HUDEP-2 (cell line): ENCODE results near the gene PRPSAP1.
"Not testable (repeated sequence)": the region's sequence is repeated elsewhere in the genome, so short reads cannot be mapped to it uniquely, and the experiment has no call there.

Source experiments
- DNase-seq, 76 experiments: peaks; one replicate each; lab custom pipeline; 2025; ENCODE audit not compliant: unreplicated experiment in 76 of 76; lab: John Stamatoyannopoulos, UW

The PRPSAP1 gene

GRCh38 chr17:76268991-76269981 lies 84.4 kb downstream of the PRPSAP1 start:
- no peak for DNase-seq

- DNase-seq, result peak in 33 of 76 experiments; percentile 6 to 61 (median 30)
These were observed 85.5 kb downstream of the PRPSAP1 start for GRCh38 chr17:76268015-76268749.

DNA sequence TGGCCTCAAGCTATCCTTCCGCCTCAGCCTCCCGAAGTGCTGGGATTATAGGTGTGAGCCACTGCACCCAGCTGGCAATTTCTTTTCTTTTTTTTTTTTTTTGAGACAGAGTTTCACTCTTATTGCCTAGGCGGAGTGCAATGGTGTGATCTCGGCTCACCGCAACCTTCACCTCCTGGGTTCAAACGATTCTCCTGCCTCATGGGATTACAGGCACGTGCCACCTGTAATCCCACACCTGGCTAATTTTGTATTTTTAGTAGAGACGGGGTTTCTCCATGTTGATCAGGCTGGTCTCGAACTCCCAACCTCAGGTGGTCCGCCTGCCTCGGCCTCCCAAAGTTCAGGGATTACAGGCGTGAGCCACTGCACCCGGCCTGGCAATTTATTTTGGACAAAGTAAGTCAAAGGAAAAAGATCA lies 86.1 kb downstream of the PRPSAP1 start:
- not testable (repeated sequence) for DNase-seq

DNA sequence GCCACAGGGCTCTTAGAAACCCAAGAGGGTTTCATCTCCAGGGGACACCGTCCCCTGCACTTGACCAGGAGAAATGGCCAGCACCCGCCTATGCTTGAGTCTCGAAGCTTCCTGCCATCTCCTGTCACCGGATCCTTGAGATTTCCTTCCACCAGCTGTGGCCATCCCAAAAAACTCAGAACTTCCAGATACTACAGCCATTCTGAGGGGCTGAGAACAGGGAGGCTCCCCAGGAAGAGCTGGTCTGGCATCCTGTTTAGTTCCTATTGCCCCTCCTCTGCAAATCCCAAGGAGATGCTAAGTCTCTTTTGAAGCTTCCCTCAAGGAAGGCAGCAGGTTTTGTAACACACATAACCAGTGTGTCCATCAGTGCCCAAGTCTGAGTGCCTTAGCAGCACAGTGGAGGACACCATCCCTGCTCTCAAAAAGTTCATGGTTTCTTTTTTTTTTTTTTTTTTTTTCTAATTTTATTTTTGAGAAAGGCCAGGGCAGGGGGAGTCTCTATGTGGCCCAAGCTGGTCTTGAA lies 86.6 kb downstream of the PRPSAP1 start:
- no peak for DNase-seq

DNA sequence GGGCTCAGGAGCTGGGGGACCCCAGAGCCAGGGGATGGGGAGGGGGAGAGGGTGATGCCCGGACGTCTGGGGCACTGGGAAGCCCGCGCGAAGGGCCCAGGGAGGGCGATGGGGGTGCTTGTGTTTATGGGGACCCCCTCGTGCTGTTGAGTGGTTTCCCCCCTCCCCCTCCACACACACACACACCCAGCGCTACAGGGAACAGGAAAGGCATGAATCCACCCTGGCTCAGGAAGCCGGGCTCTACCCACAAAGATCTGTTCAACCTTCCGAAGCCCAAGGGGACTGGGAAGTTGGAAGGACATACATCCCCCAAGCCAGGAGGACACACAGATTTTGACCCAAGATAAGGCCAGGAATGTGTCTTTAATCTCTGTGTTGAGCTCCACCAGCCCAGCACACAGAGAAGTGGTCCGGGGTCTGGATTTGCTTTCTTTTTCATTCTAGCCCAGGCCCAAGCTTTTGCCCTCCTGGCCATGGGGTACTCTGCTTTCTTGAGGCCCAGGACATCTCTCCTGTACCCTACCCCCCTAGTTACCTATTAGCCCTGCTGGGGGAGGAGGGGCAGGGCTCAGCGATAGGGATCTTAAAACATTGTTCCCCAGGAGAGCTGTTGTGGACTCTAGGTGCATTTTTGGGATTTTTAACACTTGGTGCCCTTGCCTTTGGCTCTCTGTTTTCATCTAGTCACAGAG lies 87.3 kb downstream of the PRPSAP1 start:
- DNase-seq, result peak in 1 of 76 experiments; percentile 12

DNA sequence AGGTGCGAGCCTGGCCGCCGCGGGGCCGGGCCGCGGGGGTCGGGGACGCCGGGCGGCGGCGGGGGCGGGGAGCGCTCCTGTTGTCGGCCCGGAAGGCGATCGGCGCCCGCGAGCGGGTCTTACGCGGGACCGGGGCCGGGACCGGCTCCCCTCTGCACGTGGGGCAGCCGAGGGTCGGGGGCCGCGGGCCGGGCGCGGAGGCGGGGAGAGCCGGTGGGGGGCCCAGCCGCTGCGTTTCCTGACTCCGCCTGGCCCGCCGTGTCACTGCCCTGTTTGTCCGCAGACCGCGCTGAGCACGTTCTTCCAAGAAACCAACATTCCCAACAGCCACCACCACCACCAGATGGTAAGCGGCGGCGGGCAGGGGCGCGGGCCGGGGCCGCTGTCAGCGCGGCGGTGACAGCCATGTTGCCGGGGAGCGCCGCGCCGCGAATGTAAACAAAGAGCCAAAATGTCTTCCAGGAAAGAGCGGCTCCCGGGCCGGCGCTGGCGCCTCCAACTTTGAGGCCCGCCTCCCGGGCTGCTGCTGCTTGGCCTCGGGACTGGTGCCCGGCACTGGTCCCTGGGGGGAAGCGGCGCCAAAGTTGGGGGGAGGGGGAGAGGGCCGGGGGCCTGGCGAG lies 88.0 kb downstream of the PRPSAP1 start:
- peak in 19 of 76 experiments; percentile 6 to 33 (median 19) for DNase-seq

DNA sequence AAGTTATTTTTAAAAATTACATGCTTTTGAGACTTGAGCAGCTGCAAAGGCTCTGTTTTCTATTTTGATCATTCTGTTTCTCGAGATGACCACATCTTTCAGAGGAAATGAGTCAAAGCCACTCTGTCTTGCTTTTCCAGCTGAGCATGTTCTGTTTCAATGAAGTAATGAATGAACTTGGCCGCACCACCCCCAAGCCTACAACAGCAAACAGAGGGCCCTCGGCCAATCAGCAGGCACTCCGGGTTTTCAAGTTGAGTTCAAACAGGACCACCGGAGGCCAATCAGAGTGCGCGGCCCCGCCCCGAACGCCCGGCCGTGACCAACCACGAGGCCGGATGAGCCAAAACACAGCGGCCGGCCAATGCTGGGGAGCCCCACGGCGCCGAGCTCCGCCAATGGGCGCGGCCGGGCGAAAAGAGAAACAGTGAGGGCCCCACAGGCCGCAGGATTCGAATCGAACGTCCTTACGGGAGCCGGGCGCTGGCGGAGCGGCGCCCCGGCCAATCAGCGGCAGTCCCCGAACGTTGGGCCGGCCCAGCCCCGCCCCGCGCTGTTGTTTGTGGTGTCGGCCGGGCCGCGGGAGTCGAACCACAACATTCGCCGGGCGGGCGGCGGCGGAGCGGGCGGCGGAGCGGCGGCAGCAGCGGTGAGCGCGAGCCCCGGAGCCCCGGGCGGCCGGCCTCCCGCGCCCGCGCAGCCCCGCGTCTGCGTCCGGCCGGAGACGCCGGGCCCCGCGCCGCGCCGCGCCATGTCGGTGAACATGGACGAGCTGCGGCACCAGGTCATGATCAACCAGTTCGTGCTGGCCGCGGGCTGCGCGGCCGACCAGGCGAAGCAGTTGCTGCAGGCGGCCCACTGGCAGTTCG lies 88.7 kb downstream of the PRPSAP1 start, which contains the start of gene UBALD2:
UBALD2 (plus strand) TSS at position 594 of the 869 bp plus-strand sequence; CDS start at position 752, 158 bp downstream.
- DNase-seq, result peak; percentile 28 to 99 (median 97)

GRCh38 chr17:76264425-76264754 lies 89.3 kb downstream of the PRPSAP1 start:
- DNase-seq, result no peak

DNA sequence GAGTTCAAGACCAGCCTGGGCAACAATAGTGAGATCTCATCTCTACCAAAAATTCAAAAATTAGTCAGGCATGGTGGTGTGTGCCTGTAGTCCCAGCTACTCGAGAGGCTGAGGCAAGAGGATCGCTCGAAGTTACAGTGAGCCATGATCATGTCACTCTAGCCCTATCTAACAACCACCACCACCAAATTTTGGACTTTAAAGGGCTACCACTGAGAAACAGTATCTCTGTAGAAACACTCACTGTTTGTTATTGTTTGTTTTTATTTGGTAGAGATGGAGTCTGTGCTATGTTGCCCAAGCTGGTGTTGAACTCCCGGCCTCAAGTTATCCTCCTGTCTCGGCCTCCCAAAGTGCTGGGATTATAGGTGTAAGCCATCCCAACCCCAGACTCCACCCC lies 89.8 kb downstream of the PRPSAP1 start:
- DNase-seq, result no peak

DNA sequence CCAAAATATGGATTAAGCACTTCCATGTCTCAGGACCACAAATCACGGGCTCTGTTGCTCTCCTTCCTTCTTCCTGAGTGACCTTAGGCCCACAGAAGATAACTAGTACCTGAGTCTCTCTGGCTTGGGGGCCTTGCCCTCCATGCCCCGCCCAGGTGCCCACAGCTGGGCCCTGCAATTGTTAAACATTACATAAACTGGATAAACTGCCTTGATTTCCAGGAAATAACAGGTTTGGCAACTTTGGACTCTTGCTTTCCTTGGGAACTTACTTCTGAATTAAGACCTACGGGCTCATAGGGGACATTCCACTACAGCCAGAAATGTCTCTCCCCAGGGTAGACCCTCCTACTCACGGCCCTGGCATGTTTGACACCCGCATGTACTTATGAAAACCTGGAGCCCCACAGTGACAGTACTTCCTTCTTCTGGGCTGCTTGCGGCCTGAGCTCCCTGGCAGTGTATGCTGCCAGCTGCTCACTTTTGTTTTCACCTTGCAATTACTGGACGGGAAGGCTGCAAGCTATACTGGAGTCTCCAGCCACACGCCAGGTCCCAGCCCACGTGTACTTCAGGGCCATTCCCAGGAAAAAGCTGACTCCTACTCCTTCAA lies 90.9 kb downstream of the PRPSAP1 start:
- no peak for DNase-seq

DNA sequence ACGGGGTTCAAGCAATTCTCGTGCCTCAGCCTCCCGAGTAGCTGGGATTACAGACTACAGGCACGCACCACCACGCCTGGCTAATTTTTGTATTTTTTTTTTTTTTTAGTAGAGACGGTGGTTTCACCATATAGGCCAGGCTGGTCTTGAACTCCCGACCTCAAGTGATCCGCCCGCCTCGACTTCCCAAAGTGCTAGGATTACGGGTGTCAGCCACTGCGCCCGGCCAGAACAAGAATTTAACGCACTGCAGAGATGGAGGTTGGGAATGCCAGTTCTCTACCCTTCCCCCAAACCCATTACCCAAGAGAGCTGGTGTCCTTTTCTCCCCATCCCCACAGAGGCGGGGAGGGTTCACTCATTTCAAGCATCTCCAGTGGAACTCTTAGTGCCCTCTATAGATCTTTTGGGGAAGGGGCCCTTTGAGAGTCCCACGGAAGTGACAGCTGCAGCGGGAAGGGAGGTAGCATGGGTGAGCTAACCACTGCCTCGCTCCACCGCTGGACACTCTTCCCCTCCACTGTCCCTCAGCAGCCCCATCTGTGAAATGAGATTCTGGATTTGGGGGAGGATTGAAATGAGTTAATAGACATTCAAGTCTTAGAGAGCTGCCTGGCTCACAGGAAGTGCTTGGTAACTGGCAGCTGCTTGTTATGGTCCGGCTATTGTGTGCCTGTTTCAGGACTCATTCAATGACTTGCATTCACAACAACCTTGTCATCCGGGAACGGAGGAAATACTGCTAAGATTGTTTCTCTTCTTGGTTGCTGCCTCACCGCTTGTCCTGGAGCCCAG lies 92.1 kb downstream of the PRPSAP1 start:
- no peak for DNase-seq

GRCh38 chr17:76260669-76261068 lies 93.0 kb downstream of the PRPSAP1 start:
- no peak for DNase-seq

GRCh38 chr17:76260220-76260619 lies 93.5 kb downstream of the PRPSAP1 start:
- no peak for DNase-seq
